GM23248 (cell line): ENCODE data around the gene HSP90AB1.

Source experiments
- EZH2 ChIP-seq: fragments of 200-600 bp; sonication (generic); IDR thresholded peaks from 2 replicates; pipeline ENCODE4 v1.6.1; 2018; ENCODE audit warnings: antibody characterized with exemption, mild to moderate bottlenecking; ENCODE audit not compliant: insufficient read depth, poor library complexity, severe bottlenecking
- EZH2phosphoT487 ChIP-seq: fragments of 200-600 bp; sonication (generic); IDR thresholded peaks from 2 replicates; pipeline ENCODE4 v1.6.1; 2018; ENCODE audit warnings: antibody characterized with exemption, moderate library complexity, mild to moderate bottlenecking, low read depth; ENCODE audit not compliant: insufficient read depth

DNA sequence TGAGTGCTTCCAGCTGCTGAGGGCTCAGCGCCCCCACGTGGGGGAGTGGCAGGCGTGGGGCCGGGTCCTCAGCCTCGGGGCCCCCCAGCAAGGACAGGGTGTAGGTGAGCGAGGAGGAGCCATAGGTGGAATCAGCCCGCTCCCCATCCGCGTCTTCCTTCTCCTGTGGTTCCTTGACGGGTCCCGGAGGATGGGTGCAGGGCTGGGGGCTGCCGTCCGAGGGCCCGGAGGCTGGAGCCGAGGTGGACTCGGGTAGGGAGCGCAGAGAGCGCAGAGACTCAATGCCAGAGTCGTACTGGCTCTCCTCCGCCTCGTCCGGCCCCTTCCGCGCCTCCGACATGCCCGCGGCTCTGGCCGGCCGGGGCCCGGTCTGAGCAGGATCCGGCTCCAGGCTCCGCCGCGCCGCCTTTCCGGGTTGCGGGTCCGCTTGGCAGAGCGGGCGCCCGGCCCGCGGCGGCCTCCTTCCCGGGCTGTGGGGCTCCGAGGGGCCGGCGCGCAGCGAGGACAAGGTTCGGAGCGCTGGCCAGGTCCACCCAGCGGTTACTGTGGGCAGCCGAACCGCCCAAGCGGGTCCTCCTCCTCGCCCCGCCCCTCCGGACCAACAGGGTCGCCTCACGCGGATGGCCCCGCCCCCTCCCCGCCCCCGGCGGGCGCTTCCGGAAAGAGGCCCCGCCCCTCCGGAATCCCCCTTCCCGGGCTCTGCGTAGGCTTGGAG is 18.3 kb downstream of the HSP90AB1 start, which contains the start of gene NFKBIE:
- TF ChIP-seq EZH2phosphoT487 = no peak
- no peak for TF ChIP-seq EZH2
